Umbilical cord (tissue), 2 donors: ENCODE measurements around the gene RNASE13. TPM values are rescaled to one million over a fixed set of nuclear protein-coding genes. Genes with fewer than 3 reads are reported as not detected.
"Not testable (repeated sequence)": the region's sequence is repeated elsewhere in the genome, so short reads cannot be mapped to it uniquely, and the experiment has no call there.

ENCODE experiments used
- DNase-seq: peaks from one replicate; pipeline ENCODE4 v3.0.0-alpha.2; 2015; ENCODE audit warnings: low spot score
- total RNA-seq: library from RNA; depleted of rRNA; stranded (reverse); fragments of >200 nt; gene quantifications from one replicate; pipeline ENCODE4 v1.2.3, GENCODE V29; 2014; ENCODE audit warnings: low replicate concordance; ENCODE audit not compliant: insufficient read depth

Gene RNASE13
- total RNA-seq, 1 donor from 2014 or later = not detected

DNA sequence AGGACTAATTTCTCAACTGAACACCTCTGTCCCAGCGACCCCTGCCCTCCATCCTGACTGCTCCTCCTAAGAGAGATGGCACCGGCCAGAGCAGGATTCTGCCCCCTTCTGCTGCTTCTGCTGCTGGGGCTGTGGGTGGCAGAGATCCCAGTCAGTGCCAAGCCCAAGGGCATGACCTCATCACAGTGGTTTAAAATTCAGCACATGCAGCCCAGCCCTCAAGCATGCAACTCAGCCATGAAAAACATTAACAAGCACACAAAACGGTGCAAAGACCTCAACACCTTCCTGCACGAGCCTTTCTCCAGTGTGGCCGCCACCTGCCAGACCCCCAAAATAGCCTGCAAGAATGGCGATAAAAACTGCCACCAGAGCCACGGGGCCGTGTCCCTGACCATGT lies 8.3 kb upstream of the RNASE13 start:
- DNase-seq = no peak

DNA sequence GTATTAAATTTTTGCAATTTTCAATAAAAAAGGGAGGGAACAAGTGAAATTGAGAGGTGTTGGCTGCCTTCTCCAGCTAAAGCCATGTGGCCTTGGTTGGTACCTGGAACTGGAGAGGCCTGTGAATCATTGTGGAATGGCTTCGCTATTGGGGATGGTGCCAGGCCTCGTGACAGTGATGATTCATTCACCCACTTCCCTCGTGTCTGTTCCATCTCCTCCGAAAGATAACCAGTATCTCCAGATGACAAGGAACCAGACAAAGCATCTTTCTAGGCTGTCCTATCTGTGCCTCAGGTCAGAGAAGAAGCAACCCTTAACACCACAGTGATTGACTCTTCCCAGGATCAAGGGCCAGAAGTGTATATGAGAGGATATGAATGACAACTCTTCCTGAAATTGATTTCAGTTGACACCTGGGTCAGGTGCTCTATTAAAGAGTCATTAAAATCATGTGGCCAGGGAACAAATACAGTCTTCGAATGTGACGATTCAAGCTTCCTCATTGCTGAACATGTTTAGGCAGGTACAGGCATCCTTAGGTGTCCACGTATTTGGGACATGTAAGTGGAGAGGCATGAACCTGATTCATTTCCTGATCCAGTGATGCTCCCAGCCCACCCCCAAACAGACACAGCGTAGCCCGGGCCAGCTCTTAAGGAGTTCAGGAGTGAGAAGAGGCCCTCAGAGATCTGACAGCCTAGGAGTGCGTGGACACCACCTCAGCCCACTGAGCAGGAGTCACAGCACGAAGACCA lies 7.2 kb upstream of the RNASE13 start, which contains the start of gene RNASE7:
Gene RNASE7 (plus strand): TSS at position 687 of the 758 bp plus-strand sequence. CDS start 631 bp downstream, outside the sequence.
- peak; percentile 42 for DNase-seq

DNA sequence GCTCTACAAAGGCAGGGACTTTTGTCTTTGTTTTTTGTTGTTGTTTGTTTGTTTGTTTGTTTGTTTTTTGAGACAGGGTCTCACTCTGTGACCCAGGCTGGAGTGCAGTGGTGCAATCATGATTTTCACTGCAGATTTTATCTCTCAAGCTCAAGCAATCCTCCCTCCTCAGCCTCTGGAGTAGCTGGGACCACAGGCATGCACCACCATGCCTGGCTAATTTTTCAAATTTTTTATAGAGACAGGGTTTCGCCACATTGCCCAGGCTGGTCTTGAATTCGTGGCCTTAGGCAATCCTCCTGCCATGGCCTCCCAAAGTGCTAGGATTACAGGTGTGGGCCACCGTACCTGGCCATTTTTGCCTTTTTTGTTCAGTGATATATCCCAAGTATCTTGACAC lies 6.3 kb upstream of the RNASE13 start:
- not testable (repeated sequence) for DNase-seq

DNA sequence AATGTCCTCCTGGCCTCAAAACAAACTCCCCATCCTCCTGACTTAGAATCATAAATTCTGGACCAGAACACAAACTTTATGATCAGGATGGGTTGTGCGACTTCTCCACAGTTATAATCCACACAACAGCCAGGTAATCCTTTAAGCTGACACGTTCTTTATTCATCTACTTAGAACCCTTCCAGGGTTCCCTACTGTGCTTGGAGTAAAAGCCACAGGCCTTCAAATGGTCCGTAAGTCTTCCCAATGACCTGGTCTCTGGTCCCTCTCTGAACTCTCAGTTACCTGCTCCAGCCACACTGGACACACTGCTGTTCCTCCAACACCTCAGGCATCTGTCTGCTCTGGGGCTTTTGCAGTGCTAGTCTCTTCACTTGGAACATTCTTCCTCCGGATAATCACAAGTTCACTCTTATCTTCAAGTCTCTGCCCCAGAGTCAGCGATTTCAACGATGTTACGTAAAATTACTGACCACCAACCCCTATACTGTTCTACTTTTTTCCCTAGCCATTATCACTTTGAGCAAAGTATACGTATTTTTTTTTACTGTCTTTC lies 5.8 kb upstream of the RNASE13 start:
- no peak for DNase-seq

DNA sequence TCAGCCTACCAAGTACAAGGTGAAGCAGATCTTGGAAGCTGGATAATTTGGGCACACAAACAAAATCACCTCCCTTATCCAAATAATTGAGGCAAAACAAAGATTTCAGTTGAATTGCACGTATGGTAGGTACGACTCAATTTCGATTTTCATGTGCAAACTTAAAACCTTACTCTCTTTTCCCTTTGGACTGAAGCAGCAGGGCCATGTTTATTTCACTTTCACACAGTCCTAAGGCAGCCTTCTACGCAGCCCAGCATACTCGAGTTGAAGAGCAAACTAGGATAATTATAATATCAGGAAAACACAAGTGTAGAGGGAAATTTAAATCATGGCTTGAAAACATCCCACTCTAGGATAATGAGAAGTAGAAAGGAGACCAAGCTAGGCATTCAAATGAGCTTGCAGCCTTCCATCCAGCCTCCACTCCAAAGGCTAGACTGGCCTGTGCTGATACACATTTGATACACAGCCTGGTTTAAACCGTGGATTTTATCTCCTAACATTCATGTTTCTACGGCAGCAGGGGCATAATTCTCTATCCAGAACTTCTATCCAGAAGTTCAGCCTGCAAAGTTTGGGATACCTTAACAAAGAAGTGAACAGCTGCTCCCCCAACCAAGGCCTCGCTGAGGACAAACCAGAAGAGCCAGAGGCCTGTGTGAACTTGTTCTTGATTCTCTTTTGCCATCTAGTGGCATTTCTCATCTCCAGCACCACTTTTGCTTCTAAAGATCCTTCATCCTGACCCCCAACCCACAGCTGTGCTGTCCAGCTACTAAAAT lies 5.2 kb upstream of the RNASE13 start:
- DNase-seq = peak; percentile 89

DNA sequence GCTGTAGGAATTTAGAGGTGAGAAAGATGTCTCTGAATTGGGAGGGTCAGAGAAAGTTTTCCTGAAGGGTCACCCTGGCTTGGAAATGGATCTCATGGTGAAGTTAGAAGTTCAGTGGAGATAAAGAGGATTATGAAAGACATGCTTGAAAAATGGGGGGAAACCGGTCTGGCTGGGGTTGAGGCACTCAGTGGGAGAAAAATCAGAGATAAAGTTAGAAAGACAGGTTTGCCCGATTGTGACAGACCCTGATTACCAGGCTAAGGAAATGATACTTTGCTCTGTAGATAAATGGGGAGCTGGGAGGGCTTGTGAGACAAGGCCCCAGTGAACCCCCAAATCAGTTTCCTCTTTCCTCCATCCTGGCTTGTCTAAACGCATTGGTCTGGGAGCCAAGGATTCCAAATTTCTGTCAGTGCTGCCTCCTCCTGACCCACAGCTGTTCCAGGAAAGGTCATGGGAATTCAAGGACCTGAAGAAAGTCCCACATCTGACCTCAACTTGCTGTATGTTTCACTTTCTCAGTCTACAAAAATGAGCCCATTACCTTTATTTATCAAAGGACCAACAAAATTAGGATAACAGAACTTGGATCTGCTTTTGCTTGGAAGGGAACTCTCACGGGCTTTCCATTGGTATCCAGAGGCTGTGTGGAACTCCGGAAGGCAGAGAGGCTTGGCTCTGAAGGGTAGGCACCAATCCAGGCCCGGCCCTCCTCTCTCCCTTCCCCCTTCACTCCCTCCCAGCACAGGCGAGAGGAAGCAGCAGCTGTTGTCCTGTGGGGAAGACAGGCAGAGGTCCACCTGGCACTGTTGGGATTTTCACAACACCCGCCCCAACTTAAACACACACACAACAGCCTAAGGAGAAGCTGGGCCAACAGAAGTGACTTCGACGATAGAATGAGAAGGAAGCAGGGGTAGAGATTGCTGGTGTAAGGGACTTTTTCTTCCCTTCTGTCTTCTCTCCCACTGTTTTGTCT lies 4.1 kb upstream of the RNASE13 start:
- peak; percentile 91 for DNase-seq

DNA sequence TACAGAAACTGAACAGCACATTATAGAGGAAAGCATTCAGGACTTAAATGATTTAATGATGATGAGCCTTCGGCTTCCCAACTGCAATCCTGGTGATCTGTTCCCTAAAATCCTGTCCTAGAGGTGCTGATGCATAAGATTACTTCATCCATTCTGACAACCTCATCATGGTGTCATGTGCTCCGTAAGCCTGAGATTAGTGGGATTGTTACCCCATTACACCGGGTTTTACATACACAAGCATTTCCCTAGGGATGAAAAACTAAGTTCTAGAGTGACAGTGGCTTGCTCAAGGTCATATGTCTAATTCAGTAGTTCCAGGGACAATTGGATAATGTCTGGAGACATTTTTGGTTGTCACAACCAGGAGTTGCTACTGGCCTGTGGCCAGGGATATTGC lies 2.5 kb upstream of the RNASE13 start:
- DNase-seq = no peak

DNA sequence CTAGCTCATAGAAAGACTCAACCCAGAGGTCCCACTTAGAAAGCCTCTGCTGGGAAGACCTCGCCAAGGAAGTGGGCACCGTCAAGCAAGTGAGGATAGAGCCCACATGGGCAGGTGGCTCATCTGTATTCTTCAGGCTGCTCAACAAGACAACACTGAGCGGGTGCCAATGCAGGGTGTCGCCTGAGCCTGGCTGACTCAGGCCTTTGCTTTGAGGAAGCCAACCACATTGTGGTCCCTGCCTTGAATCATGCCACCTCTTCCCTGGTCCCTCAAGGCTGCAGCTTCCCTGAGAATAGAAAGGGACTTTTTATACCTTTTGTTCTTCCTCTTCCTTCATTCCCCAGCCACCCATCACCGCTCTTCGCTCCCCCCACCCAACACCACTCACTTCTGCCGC lies 2.1 kb upstream of the RNASE13 start:
- DNase-seq = no peak

DNA sequence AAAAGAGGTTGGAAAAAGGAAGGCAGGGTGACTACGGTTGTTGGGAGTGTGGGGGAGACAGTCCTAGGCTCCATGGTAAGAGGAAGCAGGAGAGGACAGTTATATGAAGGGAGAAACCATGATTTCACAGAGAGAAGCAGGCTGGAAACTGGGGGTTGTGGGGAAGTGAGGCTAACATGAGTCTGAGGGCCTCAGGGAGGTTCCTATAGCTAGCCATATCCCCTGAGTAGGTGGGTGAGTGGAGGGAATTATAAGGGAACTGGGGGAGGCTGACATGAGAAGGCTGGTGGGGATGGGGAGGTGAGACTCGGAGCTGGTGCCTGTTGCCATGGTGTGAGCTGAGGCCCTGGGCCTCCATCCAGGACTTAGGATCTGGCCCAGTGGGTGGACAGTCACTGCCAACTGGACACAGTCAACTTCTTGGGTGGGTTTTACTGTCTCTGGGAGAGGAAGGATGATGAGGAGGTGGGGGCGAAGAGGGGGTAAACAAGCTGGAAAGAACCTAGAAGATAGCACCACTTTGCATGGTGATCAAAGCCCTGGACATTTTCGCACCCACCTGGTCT lies 1.4 kb downstream of the RNASE13 start:
- no peak for DNase-seq

DNA sequence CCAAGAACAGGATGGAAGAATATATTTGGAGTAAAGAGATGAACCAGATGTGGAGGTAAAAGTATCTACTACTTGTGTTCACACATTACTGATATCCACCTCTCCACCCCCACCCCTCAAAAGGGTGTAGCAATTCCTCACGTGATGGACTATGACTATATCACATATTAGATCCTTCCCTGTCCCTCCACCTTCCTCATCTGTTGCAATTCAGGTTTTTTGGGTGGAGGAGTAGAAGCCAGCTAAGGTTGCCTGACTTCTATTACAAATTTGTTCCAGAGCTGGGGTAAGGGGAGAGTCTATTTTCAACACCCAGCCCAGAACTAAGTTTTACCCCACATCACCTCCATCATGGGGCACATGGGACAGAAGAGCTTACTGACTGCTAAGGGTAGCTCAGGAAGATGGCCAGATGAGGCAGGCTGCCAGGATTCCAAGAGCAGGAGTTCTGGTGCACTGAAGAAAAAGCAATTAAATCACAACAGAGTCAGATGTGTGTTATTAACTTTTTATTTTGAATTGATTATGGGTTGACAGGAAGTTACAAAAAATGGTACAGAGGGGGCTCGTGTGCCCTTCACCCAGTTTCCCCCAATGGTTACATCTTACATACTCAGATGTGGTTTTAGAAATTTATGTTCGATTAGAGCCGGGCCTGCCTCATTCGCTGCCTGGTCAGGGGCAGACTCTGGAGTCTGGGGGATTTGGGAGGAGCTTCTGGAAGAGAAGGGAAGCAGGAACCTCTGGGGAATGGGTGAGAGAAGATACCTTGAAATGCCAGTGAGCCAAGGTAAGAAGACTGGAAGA lies 2.1 kb downstream of the RNASE13 start:
- DNase-seq = no peak

DNA sequence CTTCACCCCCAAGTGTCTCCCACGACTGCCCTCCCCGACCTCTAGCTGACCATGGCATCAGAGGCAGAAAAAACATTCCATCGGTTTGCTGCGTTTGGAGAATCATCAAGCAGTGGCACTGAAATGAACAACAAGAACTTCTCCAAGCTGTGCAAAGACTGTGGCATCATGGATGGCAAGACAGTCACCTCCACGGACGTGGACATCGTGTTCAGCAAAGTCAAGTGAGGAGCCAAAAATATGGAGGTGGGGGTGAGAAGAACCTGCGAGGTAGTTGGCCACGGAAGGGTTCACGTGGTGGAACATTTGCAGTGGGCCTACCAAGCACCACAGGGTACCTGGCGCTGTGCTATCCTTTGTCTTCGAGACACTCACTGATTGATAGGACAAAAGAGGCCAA lies 4.1 kb downstream of the RNASE13 start:
- DNase-seq = no peak

DNA sequence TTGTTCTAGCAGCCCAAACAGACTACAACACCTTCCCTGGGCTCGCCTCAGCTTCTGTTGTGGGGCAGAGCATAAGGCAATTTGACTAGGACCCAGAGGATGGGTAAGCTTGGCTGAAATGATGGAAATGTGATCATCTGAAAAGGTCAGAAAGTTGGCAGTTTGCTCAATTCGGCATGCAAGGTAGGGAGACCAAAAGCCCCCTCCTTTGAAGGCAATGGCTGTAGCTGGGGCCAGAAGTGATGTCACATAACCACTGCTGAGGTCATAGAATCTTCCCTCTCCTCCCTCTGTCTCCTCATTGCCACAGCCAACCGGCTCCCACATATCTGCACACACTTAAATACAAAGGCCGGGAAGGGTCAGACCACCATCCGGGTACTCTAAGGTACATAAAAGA lies 4.7 kb downstream of the RNASE13 start, which contains the start of gene TPPP2:
Gene TPPP2 (plus strand): TSS at position 301 of the 400 bp plus-strand sequence. CDS start 365 bp downstream, outside the sequence.
- no peak for DNase-seq

DNA sequence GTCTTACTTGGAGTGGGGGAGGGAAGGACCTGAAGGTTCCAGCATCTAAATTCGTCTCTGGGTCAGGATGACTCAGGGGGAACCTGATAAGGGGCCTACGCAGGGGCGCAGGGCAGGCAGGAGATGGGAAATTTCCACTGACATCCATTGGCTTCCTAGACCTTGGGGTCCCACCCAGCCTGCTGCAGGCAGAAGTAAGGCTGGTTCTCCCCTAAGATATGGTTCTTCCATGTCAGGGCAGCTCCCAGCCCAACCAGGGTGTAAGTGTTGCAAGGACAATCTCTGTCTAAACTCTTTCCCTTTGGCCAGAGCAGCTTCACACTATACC lies 7.7 kb downstream of the RNASE13 start:
- DNase-seq = peak; percentile 49

DNA sequence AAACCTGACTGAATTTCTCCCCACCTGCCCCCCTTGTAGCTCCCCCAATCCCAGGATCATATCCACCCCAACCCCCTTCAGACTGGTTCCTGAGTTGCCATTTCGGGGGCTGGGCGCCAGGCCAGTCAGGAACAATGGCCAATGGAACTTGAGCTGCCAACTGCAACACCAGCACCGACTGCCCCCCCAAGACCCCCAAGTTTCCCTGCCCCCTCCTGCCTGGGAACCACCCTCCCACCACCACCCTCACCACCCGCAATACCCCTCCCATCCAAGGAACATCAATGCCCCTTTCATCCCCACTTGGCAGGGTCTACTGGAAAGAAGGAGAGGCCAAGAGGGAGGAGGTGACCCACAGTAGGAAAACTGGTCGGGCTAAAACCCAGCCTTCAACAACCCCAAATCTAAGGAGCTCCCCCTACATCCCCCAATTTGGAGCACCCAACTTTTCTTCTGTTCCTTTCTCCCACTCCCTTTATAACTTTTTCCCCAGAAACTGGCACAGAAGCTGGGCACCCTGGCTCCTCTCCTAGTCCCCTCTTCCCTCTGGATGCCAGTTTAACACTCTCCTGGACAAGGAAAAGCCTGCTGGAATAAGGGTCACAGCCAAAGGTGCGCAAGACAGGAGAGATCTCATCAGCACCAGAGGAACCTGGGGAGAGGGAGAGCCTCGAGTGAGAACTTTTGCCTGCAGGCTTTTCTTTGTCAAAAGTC lies 8.2 kb downstream of the RNASE13 start:
- no peak for DNase-seq

DNA sequence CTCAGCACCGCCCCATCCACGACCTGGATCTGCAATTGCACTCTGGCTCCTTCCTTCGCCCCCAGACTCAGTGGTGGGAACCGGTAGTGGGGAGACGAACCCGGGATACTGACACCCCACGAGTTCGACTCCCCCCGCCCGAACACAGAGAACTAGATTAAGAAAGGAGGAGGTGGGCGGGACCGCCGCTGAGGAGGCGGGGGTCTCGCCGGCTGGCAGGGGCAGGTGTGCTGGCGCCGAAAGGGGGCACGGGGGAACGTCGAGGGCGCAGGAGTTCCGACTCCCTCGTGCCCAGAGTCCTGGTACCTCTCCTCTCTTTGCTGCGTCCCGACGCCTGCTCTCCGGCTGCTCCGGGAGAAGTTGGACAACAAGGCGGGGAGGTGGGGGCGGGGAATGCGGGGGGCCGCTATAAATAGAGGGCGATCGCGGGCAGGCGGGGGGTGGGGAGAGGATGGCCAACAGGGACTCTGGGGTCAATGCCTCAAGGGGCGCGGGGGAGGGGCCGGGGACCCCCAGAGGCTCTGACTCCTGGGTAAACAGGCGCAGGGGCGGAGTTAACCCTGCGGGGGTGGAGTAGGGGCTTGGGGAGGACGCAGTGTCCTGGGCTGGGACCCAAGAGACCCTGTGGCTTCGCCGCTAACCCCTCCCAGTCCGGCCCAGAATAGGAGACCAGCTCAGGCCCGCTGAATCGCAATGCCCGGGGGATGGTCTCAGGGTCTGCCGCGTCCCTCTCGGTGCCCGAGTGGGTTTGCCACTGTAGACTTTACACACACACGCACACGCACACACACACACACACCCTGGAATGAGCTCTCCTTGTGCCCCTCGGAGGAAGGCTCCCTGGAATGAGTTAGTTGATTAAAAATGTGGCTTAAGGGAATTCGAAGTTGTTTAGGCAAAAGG lies 9.0 kb downstream of the RNASE13 start:
- DNase-seq = peak; percentile 60

DNA sequence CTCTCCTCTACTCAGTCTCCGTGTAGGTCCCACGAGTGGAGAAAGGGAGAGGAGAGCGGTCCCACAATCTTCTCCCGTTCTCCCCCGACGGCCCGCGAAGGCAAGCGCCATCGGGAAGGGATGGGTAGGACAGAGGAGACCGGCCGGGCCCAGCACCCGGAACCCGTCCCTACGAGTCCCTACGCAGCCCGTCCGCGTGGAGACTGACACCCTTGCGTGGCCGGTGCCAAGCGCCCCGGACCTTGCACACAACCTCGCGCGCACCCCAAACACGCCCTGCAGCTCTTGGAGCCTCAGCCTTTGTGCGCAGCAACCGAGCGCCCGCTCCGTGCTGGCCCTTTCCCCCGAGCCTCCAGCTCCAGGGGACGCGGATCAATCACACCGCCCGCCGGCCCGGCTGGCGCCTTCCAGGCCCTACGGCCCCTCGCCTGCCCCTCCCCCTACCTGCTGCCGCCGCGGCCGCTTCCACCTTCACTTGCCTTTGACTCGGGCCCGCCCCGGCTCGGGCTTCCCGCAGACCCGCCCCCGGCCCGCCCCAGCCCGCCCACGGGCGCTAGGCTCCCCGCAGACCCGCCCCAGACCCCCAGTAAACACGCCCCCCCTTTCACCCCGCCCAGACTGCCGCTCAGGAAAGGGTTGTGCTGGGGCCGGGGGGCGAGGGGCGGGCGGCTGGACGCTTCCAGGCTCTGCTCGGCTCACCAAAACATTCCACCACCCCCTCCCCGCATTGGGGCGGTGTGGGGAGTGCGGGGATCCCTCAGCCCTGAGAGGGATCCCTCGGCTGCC lies 9.8 kb downstream of the RNASE13 start, which contains the start of gene NDRG2:
Gene NDRG2 (minus strand): TSS at position 477 of the 786 bp plus-strand sequence. CDS start 1,746 bp downstream, outside the sequence.
- peak; percentile 85 for DNase-seq

DNA sequence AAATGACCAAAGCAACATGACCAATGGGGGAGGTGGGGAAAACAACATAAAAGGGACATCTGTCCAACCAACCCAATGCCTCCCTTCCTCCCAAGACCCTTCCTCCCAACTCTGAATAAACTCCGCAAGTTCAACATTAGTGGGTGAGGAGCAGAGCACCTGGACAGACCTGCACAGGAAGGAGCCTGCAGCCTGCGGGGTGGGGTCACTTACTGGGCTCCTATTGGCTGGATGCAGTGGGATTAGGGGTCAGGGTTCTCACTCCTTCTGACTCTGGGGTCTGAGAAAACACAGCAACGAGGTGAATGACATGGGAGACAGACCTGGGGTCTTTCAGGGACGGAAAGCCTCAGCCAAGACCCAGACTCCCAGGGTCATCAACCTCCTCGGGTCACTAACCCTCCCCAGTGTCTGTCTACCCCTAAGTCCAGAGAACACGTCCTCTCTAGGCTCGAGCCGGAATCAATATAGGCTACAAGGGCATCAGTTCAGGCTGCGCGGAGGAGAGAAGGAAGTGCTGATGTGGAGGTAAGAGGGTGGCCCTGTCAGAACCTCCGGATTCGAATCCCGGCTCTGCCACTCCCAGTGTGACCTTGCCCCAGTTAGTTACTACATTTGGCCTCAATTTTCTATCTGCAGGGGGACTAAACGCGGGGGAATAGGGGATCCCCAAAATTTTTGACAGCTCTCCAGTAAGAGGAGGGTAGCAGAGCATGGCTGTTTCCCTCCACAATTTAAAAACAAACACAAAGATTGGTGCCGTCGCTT lies 10.6 kb downstream of the RNASE13 start:
- DNase-seq = no peak
